Measurements from ENCODE around the gene ILKAP. TPM values are rescaled to one million over a fixed set of nuclear protein-coding genes. Genes with fewer than 3 reads are reported as not detected.

ILKAP gene
- total RNA-seq, 4 donors from 2014 or later, result 36.3 to 82.6 (median 49.6) TPM

GRCh38 chr2:238139196-238140039, 64.1 kb downstream of the ILKAP start:
- peaks cover 14% of the 10 kb centered on the region for H3K27me3 ChIP-seq
- WGBS, result 55% methylated on average over 30 of the region's 56 CpGs
- TF ChIP-seq POLR2AphosphoS5 (IDR thresholded peaks at IDR 0.05) (no peak), CTCF (IDR thresholded peaks at IDR 0.05) (peak; percentile 7 to 46)
- H3K9me3 ChIP-seq, result no peaks in the 10 kb centered on the region
- H3K36me3 ChIP-seq, result no peaks in the 10 kb centered on the region
- H3K4me1 ChIP-seq, result peaks cover 38% of the 10 kb centered on the region
- H3K27ac ChIP-seq, result no peak overlapping the region
- H3K4me3 ChIP-seq, result no peak overlapping the region
- no peak for DNase-seq (ENCODE audit: low spot score in 2 of 2)

GRCh38 chr2:238138331-238139195, 64.9 kb downstream of the ILKAP start, which contains the start of gene KLHL30:
Gene KLHL30, plus strand, starts transcription at chr2:238138668. Its CDS starts 2,087 bp downstream, at chr2:238140755.
- Histone ChIP-seq H3K27ac (no peak within 1 kb of the TSS), H3K4me1 (peaks cover 33% of the 10 kb centered on the region), H3K27me3 (peaks cover 14% of the 10 kb centered on the region), H3K9me3 (no peaks in the 10 kb centered on the region), H3K4me3 (no peak within 1 kb of the TSS), H3K36me3 (no peaks in the 10 kb centered on the region)
- WGBS, result 45% methylated on average over 16 of the region's 22 CpGs
- no peak for TF ChIP-seq CTCF (IDR thresholded peaks at IDR 0.05)
- no peak for TF ChIP-seq EP300 (IDR thresholded peaks at IDR 0.05)
- no peak for TF ChIP-seq POLR2AphosphoS5 (IDR thresholded peaks at IDR 0.05)
- DNase-seq (ENCODE audit: low spot score in 2 of 2), result no peak

GRCh38 chr2:238137885-238138284, 65.6 kb downstream of the ILKAP start:
- Histone ChIP-seq H3K27ac (no peak overlapping the region), H3K9me3 (no peaks in the 10 kb centered on the region), H3K36me3 (no peaks in the 10 kb centered on the region), H3K4me3 (no peak overlapping the region), H3K27me3 (peaks cover 14% of the 10 kb centered on the region), H3K4me1 (peaks cover 26% of the 10 kb centered on the region)
- 96% methylated on average over 13 of the region's 13 CpGs for WGBS
- TF ChIP-seq CTCF (IDR thresholded peaks at IDR 0.05) (no peak), POLR2A (IDR thresholded peaks at IDR 0.05) (no peak), EP300 (IDR thresholded peaks at IDR 0.05) (no peak), POLR2AphosphoS5 (IDR thresholded peaks at IDR 0.05) (no peak)
- DNase-seq (ENCODE audit: low spot score in 2 of 2), result no peak

GRCh38 chr2:238136820-238137537, 66.5 kb downstream of the ILKAP start:
- Histone ChIP-seq H3K27ac (no peak overlapping the region), H3K4me1 (peaks cover 19% of the 10 kb centered on the region), H3K27me3 (peaks cover 14% of the 10 kb centered on the region), H3K36me3 (no peaks in the 10 kb centered on the region), H3K4me3 (no peak overlapping the region), H3K9me3 (no peaks in the 10 kb centered on the region)
- WGBS, result 56% methylated on average over 14 of the region's 14 CpGs
- DNase-seq (ENCODE audit: low spot score in 2 of 2), result no peak
- no peak for TF ChIP-seq CTCF (IDR thresholded peaks at IDR 0.05)
- TF ChIP-seq EP300 (IDR thresholded peaks at IDR 0.05), result no peak
- no peak for TF ChIP-seq POLR2AphosphoS5 (IDR thresholded peaks at IDR 0.05)
- no peak for TF ChIP-seq POLR2A (IDR thresholded peaks at IDR 0.05)
